Spleen (tissue), 11 donors: ENCODE measurements around the gene COL4A2. TPM values are rescaled to one million over a fixed set of nuclear protein-coding genes. Genes with fewer than 3 reads are reported as not detected.

ENCODE experiments used
- DNase-seq: peaks from one replicate; pipeline ENCODE4 v3.0.0-alpha.2; 2020
- H3K27ac ChIP-seq, 8 donors: fragments of 200-600 bp; sonication (generic) in 7 of 8; 1 replicate in 4 of 8; 2 replicates in 4 of 8; pipeline versions ENCODE4 v1.5.0 to v1.8.0; 2016 to 2021; ENCODE audit warnings: inconsistent platforms in 4 of 8, mild to moderate bottlenecking in 4 of 8, moderate library complexity in 1 of 8
- H3K27me3 ChIP-seq, 7 donors: fragments of 200-600 bp; sonication (generic) in 6 of 7; replicated peaks in 1 of 7; 1 replicate in 4 of 7; 2 replicates in 3 of 7; pipeline versions ENCODE4 v1.5.0 to v1.8.0; 2016 to 2021; ENCODE audit warnings: inconsistent platforms in 3 of 7, mild to moderate bottlenecking in 1 of 7
- H3K36me3 ChIP-seq, 6 donors: fragments of 200-600 bp; sonication (generic) in 5 of 6; 1 replicate in 4 of 6; 2 replicates in 2 of 6; pipeline versions ENCODE4 v1.5.0 to v1.8.0; 2016 to 2021; ENCODE audit warnings: inconsistent platforms in 2 of 6
- H3K4me1 ChIP-seq, 6 donors: fragments of 200-600 bp; sonication (generic) in 5 of 6; 1 replicate in 3 of 6; 2 replicates in 3 of 6; pipeline versions ENCODE4 v1.5.0 to v1.8.0; 2016 to 2021; ENCODE audit warnings: inconsistent platforms in 3 of 6
- H3K4me3 ChIP-seq, 8 donors: fragments of 200-600 bp; sonication (generic) in 7 of 8; 1 replicate in 4 of 8; 2 replicates in 4 of 8; pipeline versions ENCODE4 v1.5.0 to v1.8.0; 2016 to 2021; ENCODE audit warnings: inconsistent platforms in 4 of 8, mild to moderate bottlenecking in 4 of 8, moderate library complexity in 2 of 8
- H3K9me3 ChIP-seq, 8 donors: fragments of 200-600 bp; sonication (generic) in 7 of 8; 1 replicate in 4 of 8; 2 replicates in 4 of 8; pipeline versions ENCODE4 v1.5.0 to v1.8.0; 2016 to 2021; ENCODE audit warnings: inconsistent platforms in 4 of 8
- CTCF ChIP-seq, 11 experiments: fragments of 200-600 bp in 7 of 11; fragments of 450-650 bp in 4 of 11; sonication (generic) in 4 of 11; IDR thresholded peaks in 8 of 11; conservative IDR thresholded peaks in 3 of 11; 1 replicate in 7 of 11; 2 replicates in 4 of 11; pipeline versions ENCODE4 v1.4.0 to v1.8.0; 2016 to 2021; ENCODE audit warnings: antibody characterized with exemption in 11 of 11, inconsistent platforms in 4 of 11, mild to moderate bottlenecking in 1 of 11
- POLR2A ChIP-seq, 3 donors: fragments of 450-650 bp; IDR thresholded peaks; one replicate each; pipeline ENCODE4 v1.5.1; 2017; ENCODE audit warnings: antibody characterized with exemption in 3 of 3, mild to moderate bottlenecking in 1 of 3
- POLR2AphosphoS5 ChIP-seq, 3 donors: sonication (generic); formaldehyde crosslinking; IDR thresholded peaks; one replicate each; pipeline ENCODE4 v1.5.1; 2017; ENCODE audit warnings: antibody characterized with exemption in 3 of 3
- WGBS, 5 donors: extraction: QIAGEN DNeasy Blood & Tissue Kit in 3 of 5; methylation state at CpG; one replicate each; pipeline versions ENCODE4 v1.1.5 to v1.1.7; 2013 to 2018; 5-methylcytosine and 5-hydroxymethylcytosine counted together
- intact Hi-C: fragments of 100-400 bp; cut with DNase I; formaldehyde crosslinking; loops from one replicate; pipeline ENCODE4 v1.15.0; 2023; ENCODE audit warnings: low total_unique reads
- polyA plus RNA-seq, 3 donors: library from polyadenylated mRNA; stranded (reverse); fragments of 200-250 nt; gene quantifications; one replicate each; pipeline ENCODE4 v1.2.1, GENCODE V29; 2013
- total RNA-seq, 7 donors: library from RNA; depleted of rRNA in 3 of 7; stranded (reverse); fragments of >200 nt in 3 of 7; fragmentation: NEBNext Ultra II Directional in 4 of 7; extraction: Animal tissue kit (Norgen Biotek cat#: 25700) in 4 of 7; gene quantifications; one replicate each; pipeline versions ENCODE4 v1.1.0 to v1.2.1, GENCODE V29; 2016 to 2021
- donor health status: healthy with polysubstance abuse.
- donor health status: DM: no; HTN: no; CAD: no; lungs with moderate emphysema.
- donor health status: DM: no; HTN: no; CAD: no.
- donor health status: Bipolar disorder and iron deficiency.
- donor health status: healthy.
- donor health status: DM: no; HTN: no; CAD: no.
- donor health status: DM: yes; HTN: yes; CAD: no.

COL4A2 gene
- total and polyA plus RNA-seq, 10 donors = 52.6 to 712 (median 337) TPM

GRCh38 chr13:110555601-110556223 lies 248.6 kb downstream of the COL4A2 start:
- peaks cover 0 to 30% (median 4%) of the 10 kb centered on the region in 6 donors for H3K36me3 ChIP-seq
- WGBS, 5 donors = 77 to 83% (median 81%) methylated on average over 11 to 16 of the region's 16 CpGs
- H3K4me1 ChIP-seq = peaks cover 0 to 91% (median 53%) of the 10 kb centered on the region in 6 donors
- H3K27ac ChIP-seq = peak overlapping the region in 7 of 8 donors; percentile 36 to 96 (median 72)
- H3K9me3 ChIP-seq = peaks cover 0 to 6% (median 0%) of the 10 kb centered on the region in 8 donors
- H3K4me3 ChIP-seq = peak overlapping the region in 1 of 8 donors; percentile 21
- DNase-seq = peak; percentile 70
- H3K27me3 ChIP-seq = no peaks in the 10 kb centered on the region
- intact Hi-C loops = no loop called here
- peak in 1 of 3 donors; percentile 71 for TF ChIP-seq POLR2AphosphoS5 (IDR thresholded peaks at IDR 0.05)
- no peak for TF ChIP-seq POLR2A (IDR thresholded peaks at IDR 0.05)
- TF ChIP-seq CTCF (IDR thresholded peaks at IDR 0.05 in 8 of 11, conservative IDR thresholded peaks at IDR 0.05 in 3 of 11) = no peak

- Histone ChIP-seq H3K27ac (peak overlapping the region in 7 of 8 donors; percentile 36 to 96 (median 72)), H3K27me3 (no peaks in the 10 kb centered on the region), H3K4me3 (peak overlapping the region in 1 of 8 donors; percentile 21), H3K9me3 (peaks cover 0 to 6% (median 0%) of the 10 kb centered on the region in 8 donors), H3K4me1 (peaks cover 0 to 91% (median 54%) of the 10 kb centered on the region in 6 donors), H3K36me3 (peaks cover 0 to 30% (median 4%) of the 10 kb centered on the region in 6 donors)
- intact Hi-C loops = no loop called here
- WGBS, 5 donors = 67 to 94% (median 85%) methylated on average over 1 of the region's 1 CpG
- DNase-seq = no peak
- no peak for TF ChIP-seq CTCF (IDR thresholded peaks at IDR 0.05 in 8 of 11, conservative IDR thresholded peaks at IDR 0.05 in 3 of 11)
- no peak for TF ChIP-seq POLR2AphosphoS5 (IDR thresholded peaks at IDR 0.05)
- TF ChIP-seq POLR2A (IDR thresholded peaks at IDR 0.05) = no peak
These were observed 249.1 kb downstream of the COL4A2 start for GRCh38 chr13:110556224-110556606.

GRCh38 chr13:110557082-110557481 lies 250.0 kb downstream of the COL4A2 start:
- H3K4me1 ChIP-seq = peaks cover 0 to 87% (median 51%) of the 10 kb centered on the region in 6 donors

More at GRCh38 chr13:110557082-110557481, 250.0 kb downstream of the COL4A2 start:
- H3K27ac ChIP-seq = peak overlapping the region in 3 of 8 donors; percentile 72 to 96 (median 74)
- intact Hi-C loops = no loop called here
- DNase-seq = no peak
- 84 to 89% (median 87%) methylated on average over 5 of the region's 5 CpGs for WGBS, 5 donors
- H3K4me3 ChIP-seq = peak overlapping the region in 1 of 8 donors; percentile 35
- peaks cover 0 to 30% (median 4%) of the 10 kb centered on the region in 6 donors for H3K36me3 ChIP-seq
- TF ChIP-seq CTCF (IDR thresholded peaks at IDR 0.05 in 8 of 11, conservative IDR thresholded peaks at IDR 0.05 in 3 of 11) (no peak), POLR2AphosphoS5 (IDR thresholded peaks at IDR 0.05) (no peak), POLR2A (IDR thresholded peaks at IDR 0.05) (no peak)
- H3K9me3 ChIP-seq = peaks cover 0 to 6% (median 0%) of the 10 kb centered on the region in 8 donors
- no peaks in the 10 kb centered on the region for H3K27me3 ChIP-seq
